Tibial artery (tissue), 4 donors: ENCODE data around the gene CPXM1.

ENCODE experiments used
- DNase-seq, 2 donors: peaks; one replicate each; pipeline ENCODE4 v3.0.0-alpha.2; 2019
- H3K27ac ChIP-seq, 2 donors: fragments of 200-600 bp; sonication (generic) in 1 of 2; 1 replicate in 1 of 2; 2 replicates in 1 of 2; pipeline ENCODE4 v1.5.1; 2018 to 2019; ENCODE audit warnings: mild to moderate bottlenecking in 1 of 2
- H3K27me3 ChIP-seq, 2 donors: fragments of 200-600 bp; sonication (generic) in 1 of 2; one replicate each; pipeline versions ENCODE4 v1.5.1 to v1.6.0; 2016 to 2019
- H3K36me3 ChIP-seq, 3 donors: fragments of 200-600 bp; sonication (generic) in 2 of 3; one replicate each; pipeline ENCODE4 v1.5.1; 2016 to 2019; ENCODE audit warnings: mild to moderate bottlenecking in 2 of 3
- H3K4me1 ChIP-seq, 4 donors: fragments of 200-600 bp; sonication (generic) in 2 of 4; 1 replicate in 3 of 4; 2 replicates in 1 of 4; pipeline ENCODE4 v1.5.1; 2016 to 2019
- H3K4me3 ChIP-seq, 2 donors: fragments of 200-600 bp; sonication (generic) in 1 of 2; 1 replicate in 1 of 2; 2 replicates in 1 of 2; pipeline ENCODE4 v1.5.1; 2018 to 2019; ENCODE audit warnings: mild to moderate bottlenecking in 2 of 2
- H3K9me3 ChIP-seq, 3 donors: fragments of 200-600 bp; sonication (generic) in 1 of 3; one replicate each; pipeline ENCODE4 v1.5.1; 2016 to 2019
- intact Hi-C: fragments of 100-400 bp; cut with DNase I; formaldehyde crosslinking; loops from one replicate; pipeline ENCODE4 v1.15.0; 2023; ENCODE audit warnings: low total_unique reads
- TF ChIP-seq, protein P1 (sequence below), 2 experiments: fragments of 200-600 bp in 1 of 2; fragments of 450-650 bp in 1 of 2; IDR thresholded peaks; one replicate each; pipeline ENCODE4 v1.5.1; 2017 to 2019; ENCODE audit warnings: antibody characterized with exemption in 2 of 2, mild to moderate bottlenecking in 1 of 2, moderate library complexity in 1 of 2

CPXM1 gene

DNA sequence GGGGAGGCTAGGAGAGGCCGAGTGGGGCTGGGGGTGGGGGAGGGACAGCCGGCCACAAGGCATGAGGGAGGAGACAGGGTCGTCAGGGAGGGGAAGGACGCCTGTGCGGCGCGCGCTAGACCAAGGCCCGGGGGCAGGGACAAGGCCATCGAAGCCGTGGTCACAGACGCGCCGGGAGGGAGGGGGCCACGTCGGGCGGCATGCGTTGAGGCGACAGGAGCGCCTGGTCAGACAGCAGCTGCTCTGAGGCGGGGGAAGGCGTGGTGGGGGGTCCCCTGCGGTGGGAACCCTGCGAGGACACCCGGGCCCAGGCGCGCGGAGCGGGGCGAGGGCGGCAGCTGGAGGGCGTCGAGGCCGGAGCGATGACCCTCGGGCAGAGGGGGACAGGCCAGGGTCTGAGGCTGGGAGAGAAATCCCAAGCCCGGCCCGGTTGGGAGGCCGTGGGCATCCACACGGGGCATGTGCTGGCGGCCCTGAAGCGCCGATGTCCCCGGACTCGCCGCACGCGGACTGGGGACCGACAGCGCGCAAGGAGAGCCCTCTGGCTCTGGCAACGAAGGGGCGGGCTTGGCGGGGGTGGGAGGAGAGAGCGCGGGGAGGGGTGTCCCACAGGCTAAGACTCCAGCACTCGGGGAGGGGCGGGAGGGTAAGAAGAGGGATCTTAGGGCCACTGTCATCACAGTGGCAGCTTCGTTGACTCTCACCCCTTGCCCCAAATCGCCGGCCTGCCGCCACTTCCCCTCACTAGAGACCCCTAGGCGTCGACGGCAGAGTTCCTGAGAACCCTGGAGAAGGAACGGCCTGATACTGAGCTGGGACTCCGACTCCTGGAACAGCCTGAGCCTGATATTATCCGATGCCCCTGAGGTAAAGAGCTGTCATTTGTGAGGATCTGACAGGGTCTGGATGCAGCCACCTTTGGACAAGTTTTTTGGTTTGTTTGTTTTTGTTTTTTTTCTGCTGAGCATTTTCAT lies 20.8 kb upstream of the CPXM1 start:
- Histone ChIP-seq H3K27ac (no peak overlapping the region), H3K4me3 (no peak overlapping the region), H3K4me1 (peaks cover 0 to 22% (median 13%) of the 10 kb centered on the region in 4 donors), H3K9me3 (no peaks in the 10 kb centered on the region), H3K27me3 (peaks cover 0 to 52% of the 10 kb centered on the region in 2 donors), H3K36me3 (no peaks in the 10 kb centered on the region)
- intact Hi-C loops, result no loop called here
- DNase-seq, result peak in 1 of 2 donors; percentile 54
- TF ChIP-seq, protein P1, sequence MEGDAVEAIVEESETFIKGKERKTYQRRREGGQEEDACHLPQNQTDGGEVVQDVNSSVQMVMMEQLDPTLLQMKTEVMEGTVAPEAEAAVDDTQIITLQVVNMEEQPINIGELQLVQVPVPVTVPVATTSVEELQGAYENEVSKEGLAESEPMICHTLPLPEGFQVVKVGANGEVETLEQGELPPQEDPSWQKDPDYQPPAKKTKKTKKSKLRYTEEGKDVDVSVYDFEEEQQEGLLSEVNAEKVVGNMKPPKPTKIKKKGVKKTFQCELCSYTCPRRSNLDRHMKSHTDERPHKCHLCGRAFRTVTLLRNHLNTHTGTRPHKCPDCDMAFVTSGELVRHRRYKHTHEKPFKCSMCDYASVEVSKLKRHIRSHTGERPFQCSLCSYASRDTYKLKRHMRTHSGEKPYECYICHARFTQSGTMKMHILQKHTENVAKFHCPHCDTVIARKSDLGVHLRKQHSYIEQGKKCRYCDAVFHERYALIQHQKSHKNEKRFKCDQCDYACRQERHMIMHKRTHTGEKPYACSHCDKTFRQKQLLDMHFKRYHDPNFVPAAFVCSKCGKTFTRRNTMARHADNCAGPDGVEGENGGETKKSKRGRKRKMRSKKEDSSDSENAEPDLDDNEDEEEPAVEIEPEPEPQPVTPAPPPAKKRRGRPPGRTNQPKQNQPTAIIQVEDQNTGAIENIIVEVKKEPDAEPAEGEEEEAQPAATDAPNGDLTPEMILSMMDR (IDR thresholded peaks at IDR 0.05), result no peak

DNA sequence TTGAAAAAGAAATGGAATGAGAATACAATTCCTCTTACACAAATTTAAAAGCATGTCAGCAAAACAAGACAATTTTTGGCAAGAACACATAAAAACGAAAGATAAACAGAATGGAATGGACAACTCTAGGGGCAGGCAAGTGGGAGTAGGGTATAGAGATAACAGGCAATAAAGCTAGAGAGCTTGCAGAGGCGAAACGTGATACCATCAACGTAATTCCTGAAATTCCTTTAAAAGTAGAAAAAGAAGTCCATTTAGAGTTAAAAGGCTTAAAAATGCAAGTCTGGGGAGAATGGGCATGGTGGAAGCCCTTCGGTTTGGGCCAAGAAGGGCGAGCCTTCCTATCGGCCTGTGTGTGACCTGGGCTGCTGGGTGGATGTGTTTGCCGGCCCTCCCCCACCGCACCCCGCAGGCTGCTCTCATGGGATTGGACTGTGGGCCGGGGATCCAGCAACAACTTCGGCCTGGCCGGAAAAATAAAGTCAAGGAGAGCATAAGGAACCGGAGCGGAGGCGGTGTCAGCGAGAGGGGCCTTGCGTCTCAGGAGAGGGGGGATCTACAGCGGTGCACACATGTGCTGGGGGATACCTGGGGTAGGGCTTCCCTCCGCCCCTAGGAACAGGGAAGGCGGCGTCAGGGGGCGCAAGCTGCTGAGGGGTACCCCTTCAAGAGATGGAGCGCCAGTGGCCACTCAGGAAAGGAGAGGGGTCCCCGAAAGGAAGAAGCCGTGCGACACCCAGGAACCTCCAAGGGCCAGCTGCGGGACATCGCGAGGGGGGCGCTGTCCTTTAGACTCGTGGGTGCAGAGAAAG lies 19.9 kb upstream of the CPXM1 start:
- H3K36me3 ChIP-seq, result no peaks in the 10 kb centered on the region
- intact Hi-C loops, result no loop called here
- H3K9me3 ChIP-seq, result no peaks in the 10 kb centered on the region
- no peak for DNase-seq
- H3K4me1 ChIP-seq, result peaks cover 0 to 22% (median 13%) of the 10 kb centered on the region in 4 donors
- H3K4me3 ChIP-seq, result no peak overlapping the region
- H3K27me3 ChIP-seq, result peaks cover 0 to 57% of the 10 kb centered on the region in 2 donors
- TF ChIP-seq, protein P1 (IDR thresholded peaks at IDR 0.05), result no peak
- no peak overlapping the region for H3K27ac ChIP-seq

DNA sequence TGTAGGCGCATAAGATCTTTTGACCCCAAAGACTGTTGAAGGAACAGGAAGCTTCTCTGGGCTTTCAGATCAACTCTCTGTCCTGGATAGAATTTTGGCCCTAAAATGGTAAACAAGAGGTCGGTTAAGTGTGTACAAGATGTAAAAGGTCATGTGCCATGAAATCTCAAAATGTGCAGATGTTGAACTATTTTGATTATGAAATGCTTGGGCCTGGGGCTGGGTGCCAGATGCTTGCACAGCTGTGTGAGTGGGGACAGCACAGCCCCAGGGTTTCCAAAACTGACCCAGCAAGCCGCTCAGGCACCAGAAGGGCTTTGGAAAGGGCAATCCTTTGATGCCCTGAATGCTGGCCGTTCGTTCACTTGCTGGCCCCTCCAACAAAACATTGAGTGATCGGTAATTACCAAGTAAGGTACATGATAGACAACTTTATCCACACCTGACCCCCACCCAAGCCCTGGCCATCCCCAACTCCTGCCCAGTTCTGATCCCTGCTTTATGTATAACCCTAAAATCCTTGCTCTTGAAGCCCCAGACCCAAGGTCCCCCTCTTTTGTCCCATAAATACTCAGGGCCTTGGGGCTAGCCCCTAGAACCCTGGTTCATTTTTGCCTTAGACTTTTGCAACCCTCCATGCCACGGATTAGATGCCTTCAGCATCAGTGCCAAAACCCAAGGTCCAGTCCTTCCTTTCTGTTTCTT lies 17.6 kb upstream of the CPXM1 start:
- Histone ChIP-seq H3K4me1 (peaks cover 0 to 22% (median 13%) of the 10 kb centered on the region in 4 donors), H3K27me3 (peaks cover 0 to 62% of the 10 kb centered on the region in 2 donors), H3K36me3 (no peaks in the 10 kb centered on the region), H3K9me3 (no peaks in the 10 kb centered on the region), H3K27ac (no peak overlapping the region), H3K4me3 (no peak overlapping the region)
- intact Hi-C loops, result no loop called here
- TF ChIP-seq, protein P1 (IDR thresholded peaks at IDR 0.05), result no peak
- peak in 1 of 2 donors; percentile 32 for DNase-seq

DNA sequence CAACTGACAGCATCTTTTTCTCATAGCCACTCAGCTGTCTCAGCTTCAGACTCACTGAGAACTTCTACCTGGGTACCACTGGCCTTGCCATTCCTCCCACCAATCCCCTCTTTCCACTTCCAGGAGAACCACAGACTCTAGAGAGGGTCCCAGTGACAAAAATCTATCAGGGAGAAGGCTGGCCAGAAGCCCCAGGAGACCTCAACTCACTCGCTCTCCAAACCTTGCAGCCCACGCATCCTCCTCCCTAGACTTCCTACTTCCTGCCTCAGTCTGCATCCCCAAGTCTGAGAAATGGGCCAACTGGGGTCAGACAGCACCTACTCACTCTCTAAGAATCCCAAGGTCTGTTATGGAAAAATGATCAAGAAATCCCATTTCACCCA lies 16.9 kb upstream of the CPXM1 start:
- no peak overlapping the region for H3K27ac ChIP-seq

More for the DNA sequence above, 16.9 kb upstream of the CPXM1 start:
- Histone ChIP-seq H3K27me3 (peaks cover 0 to 63% of the 10 kb centered on the region in 2 donors), H3K36me3 (no peaks in the 10 kb centered on the region), H3K4me1 (peaks cover 0 to 22% (median 13%) of the 10 kb centered on the region in 4 donors), H3K4me3 (no peak overlapping the region), H3K9me3 (peaks cover 0 to 5% (median 0%) of the 10 kb centered on the region in 3 donors)
- TF ChIP-seq, protein P1 (IDR thresholded peaks at IDR 0.05), result no peak
- no peak for DNase-seq
- intact Hi-C loops, result no loop called here
